Measurements from ENCODE around the gene SHISA6. TPM values are rescaled to one million over a fixed set of nuclear protein-coding genes. Genes with fewer than 3 reads are reported as not detected.

The SHISA6 gene
- polyA plus RNA-seq, 1 donor (not counting 4 experiments of a cell fraction or from before 2014, with no cell fraction given): 2.2 TPM

DNA sequence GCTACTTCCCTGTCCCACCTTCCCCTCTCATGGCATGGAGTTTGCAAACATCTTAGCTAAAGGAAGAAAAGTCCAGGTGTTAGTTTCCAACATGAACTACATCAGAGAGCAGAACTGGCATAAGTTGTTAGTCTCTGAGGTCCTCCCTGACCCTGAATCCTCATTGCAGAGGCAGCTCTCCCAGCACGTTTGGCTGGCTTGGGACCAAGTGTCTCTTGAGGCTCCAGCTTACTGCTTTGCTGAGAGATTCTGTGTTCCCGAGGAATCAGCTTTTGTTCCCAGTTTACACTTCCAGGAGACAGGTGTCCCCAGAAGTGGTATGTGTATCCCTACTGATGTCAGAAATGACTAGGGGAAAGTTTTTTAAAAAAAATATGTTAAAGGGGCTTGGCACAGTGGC lies 371.9 kb downstream of the SHISA6 start:
- Histone ChIP-seq H2AFZ (ENCODE audit: control insufficient read depth, low read length) (no peak overlapping the region), H3K27me3 (ENCODE audit: control insufficient read depth, extremely low read depth, insufficient read depth, low read length) (no peaks in the 10 kb centered on the region), H3K36me3 (ENCODE audit: control insufficient read depth in 2 of 2, extremely low read depth in 1 of 2, insufficient read depth in 2 of 2, low read length in 2 of 2) (no peaks in the 10 kb centered on the region), H3K4me2 (ENCODE audit: control insufficient read depth, extremely low read depth, insufficient read depth, low read depth, low read length) (no peak overlapping the region), H3K4me3 (ENCODE audit: control insufficient read depth in 2 of 3, extremely low read depth in 1 of 3, insufficient read depth in 2 of 3, low read depth in 1 of 3, low read length in 3 of 3) (no peak overlapping the region), H3K27ac (ENCODE audit: control insufficient read depth, insufficient read depth, low read length) (no peak overlapping the region), H3K9me3 (ENCODE audit: control insufficient read depth, low read depth, low read length) (no peaks in the 10 kb centered on the region), H3K9ac (ENCODE audit: control insufficient read depth, extremely low read depth, insufficient read depth, low read length) (no peak overlapping the region), H4K20me1 (ENCODE audit: control insufficient read depth, extremely low read depth, insufficient read depth, low read length) (no peaks in the 10 kb centered on the region), H3K79me2 (ENCODE audit: control insufficient read depth, insufficient read depth, low read length) (no peaks in the 10 kb centered on the region), H3K9me1 (ENCODE audit: control insufficient read depth, extremely low read depth, insufficient read depth, low read length) (no peaks in the 10 kb centered on the region), H3K4me1 (ENCODE audit: control insufficient read depth, extremely low read depth, insufficient read depth, low read length) (no peaks in the 10 kb centered on the region)
- FAIRE-seq (no peak), DNase-seq (ENCODE audit: low read depth, low spot score) (no peak)
- dilution Hi-C loops (cut with MboI; ENCODE audit: extremely low pct_ligation_motif_present, low sequenced_read_pairs): no loop called here
- no peak for TF ChIP-seq EZH2 (IDR thresholded peaks at IDR 0.05; ENCODE audit: low read length)
- TF ChIP-seq, protein P1, sequence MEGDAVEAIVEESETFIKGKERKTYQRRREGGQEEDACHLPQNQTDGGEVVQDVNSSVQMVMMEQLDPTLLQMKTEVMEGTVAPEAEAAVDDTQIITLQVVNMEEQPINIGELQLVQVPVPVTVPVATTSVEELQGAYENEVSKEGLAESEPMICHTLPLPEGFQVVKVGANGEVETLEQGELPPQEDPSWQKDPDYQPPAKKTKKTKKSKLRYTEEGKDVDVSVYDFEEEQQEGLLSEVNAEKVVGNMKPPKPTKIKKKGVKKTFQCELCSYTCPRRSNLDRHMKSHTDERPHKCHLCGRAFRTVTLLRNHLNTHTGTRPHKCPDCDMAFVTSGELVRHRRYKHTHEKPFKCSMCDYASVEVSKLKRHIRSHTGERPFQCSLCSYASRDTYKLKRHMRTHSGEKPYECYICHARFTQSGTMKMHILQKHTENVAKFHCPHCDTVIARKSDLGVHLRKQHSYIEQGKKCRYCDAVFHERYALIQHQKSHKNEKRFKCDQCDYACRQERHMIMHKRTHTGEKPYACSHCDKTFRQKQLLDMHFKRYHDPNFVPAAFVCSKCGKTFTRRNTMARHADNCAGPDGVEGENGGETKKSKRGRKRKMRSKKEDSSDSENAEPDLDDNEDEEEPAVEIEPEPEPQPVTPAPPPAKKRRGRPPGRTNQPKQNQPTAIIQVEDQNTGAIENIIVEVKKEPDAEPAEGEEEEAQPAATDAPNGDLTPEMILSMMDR (optimal IDR thresholded peaks at IDR 0.05 in 1 of 3, IDR thresholded peaks at IDR 0.05 in 1 of 3, conservative IDR thresholded peaks at IDR 0.05 in 1 of 3; ENCODE audit: extremely low read depth in 1 of 3, insufficient read depth in 2 of 3, low read length in 3 of 3): no peak
